Mesothelial cell of epicardium (in vitro differentiated cells): Measurements from ENCODE around the gene IL4I1. TPM values are rescaled to one million over a fixed set of nuclear protein-coding genes. Genes with fewer than 3 reads are reported as not detected.

ENCODE experiments used
- DNase-seq, 2 experiments: peaks; one replicate each; pipeline ENCODE4 v3.0.0; 2021; ENCODE audit warnings: low spot score in 2 of 2; ENCODE audit not compliant: unreplicated experiment in 2 of 2
- H3K27ac Mint-ChIP-seq: 2 replicates; pipeline ENCODE4 v1.8.0; 2021; ENCODE audit warnings: mixed read lengths
- H3K27me3 Mint-ChIP-seq: 2 replicates; pipeline ENCODE4 v1.8.0; 2021; ENCODE audit warnings: low read depth, mixed read lengths
- H3K36me3 Mint-ChIP-seq: 2 replicates; pipeline ENCODE4 v1.8.0; 2021; ENCODE audit warnings: mixed read lengths
- H3K4me1 Mint-ChIP-seq: 2 replicates; pipeline ENCODE4 v1.8.0; 2021; ENCODE audit warnings: mixed read lengths
- H3K4me3 Mint-ChIP-seq: 2 replicates; pipeline ENCODE4 v1.8.0; 2021; ENCODE audit warnings: mild to moderate bottlenecking, moderate library complexity, mixed read lengths
- H3K9me3 Mint-ChIP-seq: 2 replicates; pipeline ENCODE4 v1.8.0; 2021; ENCODE audit warnings: mixed read lengths
- CTCF ChIP-seq: fragments of 200-600 bp; sonication (generic); IDR thresholded peaks from one replicate; pipeline ENCODE4 v1.5.0; 2021; ENCODE audit warnings: antibody characterized with exemption; ENCODE audit not compliant: unreplicated experiment
- total RNA-seq: library from RNA; stranded (reverse); gene quantifications from 3 replicates; pipeline ENCODE4 v1.2.1, GENCODE V29; 2021

IL4I1 gene
- total RNA-seq, 1 donor from 2014 or later, result 1.7 TPM

- no peak overlapping the region for H3K4me3 Mint-ChIP-seq
- peaks cover 6% of the 10 kb centered on the region for H3K27me3 Mint-ChIP-seq
Observed at GRCh38 chr19:49937750-49938381, 41.2 kb upstream of the IL4I1 start.

GRCh38 chr19:49936549-49936948 lies 39.9 kb upstream of the IL4I1 start:
- TF ChIP-seq CTCF, result no peak
- no peaks in the 10 kb centered on the region for H3K9me3 Mint-ChIP-seq
- no peaks in the 10 kb centered on the region for H3K4me1 Mint-ChIP-seq
- H3K4me3 Mint-ChIP-seq, result no peak overlapping the region
- DNase-seq, result no peak
- H3K27me3 Mint-ChIP-seq, result peaks cover 5% of the 10 kb centered on the region
- peaks cover 12% of the 10 kb centered on the region for H3K36me3 Mint-ChIP-seq
- H3K27ac Mint-ChIP-seq, result no peak overlapping the region

More at GRCh38 chr19:49937750-49938381, 41.2 kb upstream of the IL4I1 start:
- no peaks in the 10 kb centered on the region for H3K9me3 Mint-ChIP-seq
- DNase-seq, result peak; percentile 74 to 95
- peak; percentile 98 for TF ChIP-seq CTCF
- H3K4me1 Mint-ChIP-seq, result no peaks in the 10 kb centered on the region
- H3K36me3 Mint-ChIP-seq, result peaks cover 6% of the 10 kb centered on the region
- no peak overlapping the region for H3K27ac Mint-ChIP-seq

GRCh38 chr19:49933643-49934042 lies 37.0 kb upstream of the IL4I1 start:
- TF ChIP-seq CTCF, result no peak
- DNase-seq, result no peak
- Mint-ChIP-seq H3K9me3 (no peaks in the 10 kb centered on the region), H3K27ac (no peak overlapping the region), H3K4me1 (peaks cover 8% of the 10 kb centered on the region), H3K27me3 (peaks cover 5% of the 10 kb centered on the region), H3K4me3 (no peak overlapping the region), H3K36me3 (peaks cover 17% of the 10 kb centered on the region)

- H3K27ac Mint-ChIP-seq, result no peak overlapping the region
- DNase-seq, result no peak
- H3K4me1 Mint-ChIP-seq, result peaks cover 14% of the 10 kb centered on the region
- peaks cover 5% of the 10 kb centered on the region for H3K27me3 Mint-ChIP-seq
- H3K36me3 Mint-ChIP-seq, result peaks cover 17% of the 10 kb centered on the region
- H3K4me3 Mint-ChIP-seq, result no peak overlapping the region
- no peaks in the 10 kb centered on the region for H3K9me3 Mint-ChIP-seq
- no peak for TF ChIP-seq CTCF
Observed at GRCh38 chr19:49932731-49933131, 36.0 kb upstream of the IL4I1 start.

GRCh38 chr19:49932041-49932451 lies 35.4 kb upstream of the IL4I1 start:
- H3K9me3 Mint-ChIP-seq, result no peaks in the 10 kb centered on the region
- DNase-seq, result no peak
- H3K27me3 Mint-ChIP-seq, result peaks cover 5% of the 10 kb centered on the region
- TF ChIP-seq CTCF, result no peak
- no peak overlapping the region for H3K4me3 Mint-ChIP-seq
- peaks cover 20% of the 10 kb centered on the region for H3K36me3 Mint-ChIP-seq
- peaks cover 21% of the 10 kb centered on the region for H3K4me1 Mint-ChIP-seq
- H3K27ac Mint-ChIP-seq, result no peak overlapping the region
